ENCODE results near the gene DNAH7. TPM values are rescaled to one million over a fixed set of nuclear protein-coding genes. Genes with fewer than 3 reads are reported as not detected.
A peak's percentile ranks its signal among the peaks of the same experiment; 100 is the strongest.
"Not testable (repeated sequence)": the region's sequence is repeated elsewhere in the genome, so short reads cannot be mapped to it uniquely, and the experiment has no call there.

DNAH7 gene
- total RNA-seq, 2 donors from 2014 or later = 0.02 TPM; not detected in 1

- H3K27ac Mint-ChIP-seq = no peak overlapping the region
- peaks cover 4 to 6% of the 10 kb centered on the region in 2 donors for H3K9me3 Mint-ChIP-seq
- peaks cover 9% of the 10 kb centered on the region in 2 donors for H3K36me3 Mint-ChIP-seq (ENCODE audit: insufficient read depth in 2 of 2)
- H3K4me1 Mint-ChIP-seq (ENCODE audit: low read depth) = peaks cover 24% of the 10 kb centered on the region
- DNase-seq (no peak), ATAC-seq (replicated peaks in 1 of 2) (no peak)
- H3K4me3 Mint-ChIP-seq = no peak overlapping the region
- H3K27me3 Mint-ChIP-seq (ENCODE audit: low read depth) = no peaks in the 10 kb centered on the region
Measured at GRCh38 chr2:196096982-196097745, 28.5 kb upstream of the DNAH7 start.

DNA sequence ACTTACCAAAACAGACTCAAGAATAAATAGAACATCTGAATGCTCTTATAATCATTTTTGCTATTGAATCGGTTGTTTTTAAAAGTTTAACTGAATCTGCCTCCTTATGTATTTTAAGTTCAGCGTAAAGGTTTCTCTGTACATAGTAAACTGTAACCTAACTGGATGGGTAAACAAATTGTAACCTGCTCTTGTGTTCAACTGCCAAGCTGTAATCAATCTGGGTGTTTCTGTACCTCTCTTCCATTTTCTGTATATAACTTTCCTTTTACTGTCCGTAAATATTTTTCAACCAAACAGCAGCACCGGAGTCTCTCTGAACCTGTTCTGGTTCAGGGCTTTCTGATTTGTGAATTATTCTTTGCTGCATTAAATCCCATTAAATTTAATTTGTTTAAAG is 27.6 kb upstream of the DNAH7 start:
- Mint-ChIP-seq H3K4me3 (no peak overlapping the region), H3K27ac (no peak overlapping the region), H3K27me3 (ENCODE audit: low read depth) (no peaks in the 10 kb centered on the region), H3K9me3 (peaks cover 5 to 8% of the 10 kb centered on the region in 2 donors), H3K4me1 (ENCODE audit: low read depth) (peaks cover 17% of the 10 kb centered on the region), H3K36me3 (ENCODE audit: insufficient read depth in 2 of 2) (peaks cover 12 to 13% of the 10 kb centered on the region in 2 donors)
- ATAC-seq (replicated peaks in 1 of 2) (no peak), DNase-seq (no peak)

GRCh38 chr2:196089448-196089847 is 20.8 kb upstream of the DNAH7 start:
- ATAC-seq (replicated peaks in 1 of 2); H3K27me3 Mint-ChIP-seq (ENCODE audit: low read depth); H3K4me1 Mint-ChIP-seq (ENCODE audit: low read depth); H3K4me3 Mint-ChIP-seq; DNase-seq; H3K27ac Mint-ChIP-seq: not testable (repeated sequence)
- peaks cover 15 to 16% of the 10 kb centered on the region in 2 donors for H3K9me3 Mint-ChIP-seq
- H3K36me3 Mint-ChIP-seq (ENCODE audit: insufficient read depth in 2 of 2) = peaks cover 13 to 23% of the 10 kb centered on the region in 2 donors

- H3K36me3 Mint-ChIP-seq (ENCODE audit: insufficient read depth in 2 of 2) = peaks cover 14 to 23% of the 10 kb centered on the region in 2 donors
- no peak overlapping the region for H3K4me3 Mint-ChIP-seq
Measured at GRCh38 chr2:196088203-196088602, 19.6 kb upstream of the DNAH7 start.

DNA sequence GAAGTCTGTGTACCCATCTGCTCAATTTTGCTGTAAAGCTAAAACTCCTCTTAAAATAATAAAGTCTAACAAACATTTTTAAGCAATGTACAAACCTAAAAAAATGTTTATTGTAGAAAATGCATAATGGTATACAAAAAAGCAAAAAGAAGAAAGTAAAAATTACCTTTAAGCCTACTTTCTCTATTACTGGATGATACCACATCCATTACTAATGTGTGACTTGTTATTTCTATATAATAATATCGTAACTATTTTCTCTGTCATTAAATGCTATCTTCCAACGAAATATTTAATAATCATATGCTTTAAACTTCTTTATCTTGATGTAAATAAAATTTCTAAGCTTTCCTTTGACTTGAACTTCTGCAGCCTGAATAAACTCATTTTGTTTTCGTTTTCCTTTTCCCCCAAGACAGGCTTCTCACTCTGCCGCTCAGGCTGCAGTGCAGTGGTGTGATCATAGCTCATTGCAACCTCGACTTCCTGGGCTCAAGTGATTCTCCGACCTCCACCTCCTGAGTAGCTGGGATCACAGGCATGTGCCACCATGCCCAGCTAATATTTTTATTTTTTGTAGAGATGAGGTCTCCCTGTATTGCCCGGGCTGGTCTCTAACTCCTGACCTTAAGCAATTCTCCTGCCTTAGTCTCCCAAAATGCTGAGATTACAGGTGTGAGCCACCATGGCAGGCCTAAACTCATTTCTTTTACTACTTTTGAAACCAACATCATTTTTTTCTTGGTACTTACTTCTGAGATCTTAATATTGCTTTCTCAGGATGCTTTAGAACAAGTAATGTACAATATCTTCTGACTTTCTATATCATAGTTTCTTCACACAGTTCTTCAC is 18.1 kb upstream of the DNAH7 start:
- DNase-seq (no peak), ATAC-seq (replicated peaks in 1 of 2) (no peak)
- Mint-ChIP-seq H3K27me3 (ENCODE audit: low read depth) (no peaks in the 10 kb centered on the region), H3K4me1 (ENCODE audit: low read depth) (peaks cover 8% of the 10 kb centered on the region), H3K36me3 (ENCODE audit: insufficient read depth in 2 of 2) (peaks cover 20 to 33% of the 10 kb centered on the region in 2 donors), H3K9me3 (peaks cover 19 to 24% of the 10 kb centered on the region in 2 donors), H3K27ac (no peak overlapping the region), H3K4me3 (peak overlapping the region; percentile 2 to 33)

More at GRCh38 chr2:196088203-196088602, 19.6 kb upstream of the DNAH7 start:
- Mint-ChIP-seq H3K4me1 (ENCODE audit: low read depth) (peaks cover 8% of the 10 kb centered on the region), H3K27me3 (ENCODE audit: low read depth) (no peaks in the 10 kb centered on the region), H3K27ac (no peak overlapping the region), H3K9me3 (peaks cover 16% of the 10 kb centered on the region in 2 donors)
- DNase-seq (no peak), ATAC-seq (replicated peaks in 1 of 2) (no peak)

GRCh38 chr2:196083601-196084000 is 15.0 kb upstream of the DNAH7 start:
- Mint-ChIP-seq H3K9me3 (peaks cover 15 to 17% of the 10 kb centered on the region in 2 donors), H3K4me3 (no peak overlapping the region), H3K4me1 (ENCODE audit: low read depth) (peaks cover 23% of the 10 kb centered on the region), H3K27ac (no peak overlapping the region), H3K27me3 (ENCODE audit: low read depth) (no peaks in the 10 kb centered on the region), H3K36me3 (ENCODE audit: insufficient read depth in 2 of 2) (peaks cover 19 to 23% of the 10 kb centered on the region in 2 donors)
- ATAC-seq (replicated peaks in 1 of 2) = no peak
- no peak for DNase-seq

DNA sequence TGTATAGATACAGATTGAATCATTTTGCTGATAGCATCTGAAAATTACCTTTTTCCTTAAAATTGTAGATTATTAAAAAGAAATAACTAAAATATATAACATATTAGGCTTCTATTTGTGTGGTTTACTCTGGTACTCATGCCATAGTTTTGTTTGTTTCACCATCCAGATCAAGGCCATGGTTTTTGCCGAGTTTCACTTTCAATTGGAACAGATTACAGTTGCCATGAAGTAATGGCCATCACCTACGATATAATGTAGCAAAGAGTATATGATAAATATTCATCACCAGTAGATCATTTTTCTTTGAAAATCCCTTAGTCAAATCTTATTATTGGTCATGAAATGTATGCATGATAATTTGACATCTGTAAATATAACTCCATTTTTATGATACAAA is 11.9 kb upstream of the DNAH7 start:
- Mint-ChIP-seq H3K9me3 (peaks cover 15 to 17% of the 10 kb centered on the region in 2 donors), H3K36me3 (ENCODE audit: insufficient read depth in 2 of 2) (peaks cover 19 to 23% of the 10 kb centered on the region in 2 donors), H3K4me1 (ENCODE audit: low read depth) (peaks cover 23% of the 10 kb centered on the region), H3K4me3 (peak overlapping the region in 1 of 2 donors; percentile 68), H3K27ac (no peak overlapping the region), H3K27me3 (ENCODE audit: low read depth) (no peaks in the 10 kb centered on the region)
- ATAC-seq (replicated peaks in 1 of 2) = no peak
- no peak for DNase-seq

GRCh38 chr2:196079052-196079451 is 10.4 kb upstream of the DNAH7 start:
- peaks cover 23% of the 10 kb centered on the region for H3K4me1 Mint-ChIP-seq (ENCODE audit: low read depth)
- H3K4me3 Mint-ChIP-seq = no peak overlapping the region
- H3K27me3 Mint-ChIP-seq (ENCODE audit: low read depth) = no peaks in the 10 kb centered on the region
- H3K36me3 Mint-ChIP-seq (ENCODE audit: insufficient read depth in 2 of 2) = peaks cover 10 to 17% of the 10 kb centered on the region in 2 donors
- no peak overlapping the region for H3K27ac Mint-ChIP-seq
- ATAC-seq (replicated peaks in 1 of 2) = no peak
- H3K9me3 Mint-ChIP-seq = peaks cover 8 to 9% of the 10 kb centered on the region in 2 donors
- DNase-seq = no peak

- Mint-ChIP-seq H3K9me3 (peaks cover 6 to 8% of the 10 kb centered on the region in 2 donors), H3K27me3 (ENCODE audit: low read depth) (no peaks in the 10 kb centered on the region), H3K27ac (no peak overlapping the region), H3K4me3 (no peak overlapping the region), H3K4me1 (ENCODE audit: low read depth) (peaks cover 23% of the 10 kb centered on the region), H3K36me3 (ENCODE audit: insufficient read depth in 2 of 2) (peaks cover 8 to 9% of the 10 kb centered on the region in 2 donors)
- DNase-seq (no peak), ATAC-seq (replicated peaks in 1 of 2) (no peak)
Measured at GRCh38 chr2:196077821-196078220, 9.2 kb upstream of the DNAH7 start.

DNA sequence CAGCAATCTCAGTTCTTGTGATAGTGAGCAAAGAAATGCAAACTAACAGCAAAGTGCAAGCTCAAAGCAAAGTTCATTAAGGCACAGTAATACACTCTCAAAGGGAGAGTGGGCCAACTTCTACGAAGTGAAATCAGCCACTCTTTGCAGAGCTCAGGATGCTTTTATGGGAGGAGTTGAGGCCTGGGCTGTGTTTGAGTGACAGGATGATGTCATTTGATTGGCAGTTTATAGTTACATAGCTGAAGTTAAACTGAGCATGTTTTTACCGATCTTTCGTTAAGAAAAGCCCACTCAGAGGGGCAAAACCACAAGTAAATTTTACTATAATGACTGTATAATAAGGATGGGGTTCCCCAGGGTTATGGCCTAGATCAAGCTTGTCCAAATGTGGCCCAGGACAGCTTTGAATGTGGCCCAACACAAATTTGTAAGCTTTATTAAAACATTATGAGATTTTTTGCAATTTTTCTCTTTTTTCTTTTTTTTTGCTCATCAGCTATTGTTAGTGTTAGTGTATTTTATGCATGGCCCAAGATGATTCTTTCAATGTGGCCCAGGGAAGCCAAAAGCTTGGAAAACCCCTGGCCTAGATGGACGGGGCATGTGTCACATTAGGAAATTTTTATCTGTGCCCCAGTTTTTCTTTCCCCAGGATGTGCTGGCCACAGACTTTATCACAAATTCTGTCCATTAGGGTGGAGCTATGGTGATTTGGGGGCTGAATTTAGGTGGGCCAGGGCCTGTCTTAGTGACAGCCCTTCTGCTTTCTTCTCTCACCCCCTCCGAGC is 8.3 kb upstream of the DNAH7 start:
- no peaks in the 10 kb centered on the region for H3K27me3 Mint-ChIP-seq (ENCODE audit: low read depth)
- DNase-seq (no peak), ATAC-seq (replicated peaks in 1 of 2) (peak in 1 of 2 donors; percentile 39)
- H3K4me3 Mint-ChIP-seq = no peak overlapping the region
- no peak overlapping the region for H3K27ac Mint-ChIP-seq
- peaks cover 23% of the 10 kb centered on the region for H3K4me1 Mint-ChIP-seq (ENCODE audit: low read depth)
- H3K36me3 Mint-ChIP-seq (ENCODE audit: insufficient read depth in 2 of 2) = peaks cover 1% of the 10 kb centered on the region in 2 donors
- peaks cover 0 to under 1% of the 10 kb centered on the region in 2 donors for H3K9me3 Mint-ChIP-seq

DNA sequence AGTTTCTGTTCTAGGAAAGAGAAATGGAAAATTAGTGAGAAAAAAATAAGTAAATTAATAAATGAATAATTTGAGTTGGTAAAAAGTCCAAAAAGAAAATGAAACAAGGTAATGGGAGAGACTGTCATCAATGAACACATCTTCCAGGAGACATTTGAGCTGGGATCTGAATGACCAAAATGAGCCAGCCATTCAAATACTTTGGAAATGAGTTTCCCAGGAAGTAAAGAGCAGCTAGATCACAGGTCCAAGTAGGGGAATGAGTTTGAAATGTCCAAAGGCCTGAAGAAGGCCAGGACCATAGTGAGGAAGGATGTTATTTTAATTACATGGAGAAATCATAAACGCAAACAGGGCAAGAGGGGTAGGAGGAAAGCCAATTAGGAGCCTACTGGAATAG is 6.6 kb upstream of the DNAH7 start:
- H3K9me3 Mint-ChIP-seq = no peaks in the 10 kb centered on the region
- H3K36me3 Mint-ChIP-seq (ENCODE audit: insufficient read depth in 2 of 2) = no peaks in the 10 kb centered on the region
- no peaks in the 10 kb centered on the region for H3K27me3 Mint-ChIP-seq (ENCODE audit: low read depth)
- no peak overlapping the region for H3K27ac Mint-ChIP-seq
- DNase-seq = no peak
- ATAC-seq (replicated peaks in 1 of 2) = no peak
- no peak overlapping the region for H3K4me3 Mint-ChIP-seq
- H3K4me1 Mint-ChIP-seq (ENCODE audit: low read depth) = peaks cover 16% of the 10 kb centered on the region

DNA sequence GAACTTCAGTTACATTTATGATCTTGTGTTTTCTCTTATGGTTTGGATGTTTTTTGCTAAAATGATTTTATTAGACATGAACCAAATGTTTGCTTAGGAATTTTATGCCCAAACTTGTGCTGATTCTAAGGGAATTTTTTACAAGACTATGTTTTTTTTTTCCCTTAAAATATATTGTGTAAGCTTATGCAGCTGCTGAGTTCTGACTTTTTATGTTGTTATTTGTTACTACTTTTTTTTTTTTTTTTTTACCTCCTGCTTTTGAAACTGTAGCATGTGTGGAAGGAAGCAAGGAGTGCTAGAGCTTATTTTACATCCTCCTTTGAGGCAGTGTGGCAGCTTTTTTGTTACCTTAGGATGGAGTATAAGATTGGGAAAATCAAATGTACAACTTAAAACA is 6.0 kb upstream of the DNAH7 start:
- no peak for DNase-seq
- Mint-ChIP-seq H3K27ac (no peak overlapping the region), H3K4me1 (ENCODE audit: low read depth) (peaks cover 10% of the 10 kb centered on the region), H3K4me3 (no peak overlapping the region), H3K27me3 (ENCODE audit: low read depth) (no peaks in the 10 kb centered on the region), H3K9me3 (no peaks in the 10 kb centered on the region), H3K36me3 (ENCODE audit: insufficient read depth in 2 of 2) (no peaks in the 10 kb centered on the region)
- ATAC-seq (replicated peaks in 1 of 2) = no peak

Measured in activated T-cell treated with anti-CD3 and anti-CD28 coated beads, Interleukin-2, amount 50 U/mL, for 72 hours (primary cell).